ENCODE data around the gene MORN1.
A peak's percentile ranks its signal among the peaks of the same experiment; 100 is the strongest.

MORN1 gene

DNA sequence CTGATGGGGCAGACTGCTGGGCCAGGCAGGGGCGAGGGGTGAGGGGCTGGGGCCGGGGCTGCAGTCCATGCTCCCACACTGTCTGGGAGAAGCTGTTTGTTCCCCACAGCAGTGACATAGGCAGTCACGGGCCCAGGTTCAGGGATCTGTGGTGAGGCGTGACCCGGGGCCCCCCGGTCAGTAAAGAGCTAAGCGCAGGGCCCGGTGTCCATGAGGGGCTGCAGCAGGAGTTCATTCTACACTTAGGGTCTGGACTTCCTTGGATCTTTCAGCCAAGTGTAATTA, 16.6 kb upstream of the MORN1 start:
- TF ChIP-seq CTCF (conservative IDR thresholded peaks at IDR 0.05; ENCODE audit: control insufficient read depth, insufficient read depth, low read depth, low read length) = no peak
- no peak overlapping the region for H3K4me3 ChIP-seq (ENCODE audit: control insufficient read depth, low read depth, low read length)
- no peak for DNase-seq (ENCODE audit: low read depth)

GRCh38 chr1:2407166-2407990, 16.0 kb upstream of the MORN1 start:
- TF ChIP-seq CTCF (conservative IDR thresholded peaks at IDR 0.05; ENCODE audit: control insufficient read depth, insufficient read depth, low read depth, low read length) = no peak
- no peak for DNase-seq (ENCODE audit: low read depth)

GRCh38 chr1:2406451-2407041, 15.2 kb upstream of the MORN1 start:
- peak; percentile 4 for TF ChIP-seq CTCF (conservative IDR thresholded peaks at IDR 0.05; ENCODE audit: control insufficient read depth, insufficient read depth, low read depth, low read length)
- no peak overlapping the region for H3K4me3 ChIP-seq (ENCODE audit: control insufficient read depth, low read depth, low read length)
- no peak for DNase-seq (ENCODE audit: low read depth)

More at GRCh38 chr1:2407166-2407990, 16.0 kb upstream of the MORN1 start:
- H3K4me3 ChIP-seq (ENCODE audit: control insufficient read depth, low read depth, low read length) = no peak overlapping the region

GRCh38 chr1:2405588-2406295, 14.4 kb upstream of the MORN1 start:
- DNase-seq (ENCODE audit: low read depth) = peak; percentile 29
- no peak for TF ChIP-seq CTCF (conservative IDR thresholded peaks at IDR 0.05; ENCODE audit: control insufficient read depth, insufficient read depth, low read depth, low read length)

GRCh38 chr1:2404890-2405511, 13.6 kb upstream of the MORN1 start:
- DNase-seq (ENCODE audit: low read depth) = peak; percentile 38
- TF ChIP-seq CTCF (conservative IDR thresholded peaks at IDR 0.05; ENCODE audit: control insufficient read depth, insufficient read depth, low read depth, low read length) = no peak
- no peak overlapping the region for H3K4me3 ChIP-seq (ENCODE audit: control insufficient read depth, low read depth, low read length)

More at GRCh38 chr1:2405588-2406295, 14.4 kb upstream of the MORN1 start:
- H3K4me3 ChIP-seq (ENCODE audit: control insufficient read depth, low read depth, low read length) = no peak overlapping the region

- TF ChIP-seq CTCF (conservative IDR thresholded peaks at IDR 0.05; ENCODE audit: control insufficient read depth, insufficient read depth, low read depth, low read length) = no peak
- H3K4me3 ChIP-seq (ENCODE audit: control insufficient read depth, low read depth, low read length) = no peak overlapping the region
- DNase-seq (ENCODE audit: low read depth) = no peak
Observed at GRCh38 chr1:2404142-2404889, 13.0 kb upstream of the MORN1 start.
